WTC11 (cell line): Measurements from ENCODE around the gene NR1D1. TPM values are rescaled to one million over a fixed set of nuclear protein-coding genes. Genes with fewer than 3 reads are reported as not detected.

Experiments used
- ATAC-seq: fragments of 200-7000 bp; cut with Tn5 transposase; 2 replicates; pipeline ENCODE4 v1.10.0; 2021; ENCODE audit warnings: mild to moderate bottlenecking, moderate library complexity
- CTCF ChIA-PET: fragments of 300-600 bp; sonication (Branson Sonifier 250); formaldehyde crosslinking; loops from one replicate; lab custom pipeline; 2021; ENCODE audit warnings: antibody characterized with exemption; lab: Charles Lee
- POLR2A ChIA-PET: fragments of 350-600 bp; sonication (Branson Sonifier 250); formaldehyde crosslinking; loops from one replicate; lab custom pipeline; 2021; ENCODE audit warnings: antibody characterized with exemption; lab: Charles Lee
- DNase-seq: peaks from one replicate; pipeline ENCODE4 v3.0.0; 2021; ENCODE audit warnings: low spot score
- H3K27ac Mint-ChIP-seq: 2 replicates; pipeline ENCODE4 v1.8.0; 2021; ENCODE audit warnings: mixed read lengths
- H3K27me3 Mint-ChIP-seq: 2 replicates; pipeline ENCODE4 v1.8.0; 2021; ENCODE audit warnings: low read depth, mild to moderate bottlenecking, moderate library complexity, mixed read lengths
- H3K36me3 Mint-ChIP-seq: 2 replicates; pipeline ENCODE4 v1.8.0; 2021; ENCODE audit warnings: mixed read lengths
- H3K4me1 Mint-ChIP-seq: 2 replicates; pipeline ENCODE4 v1.8.0; 2022; ENCODE audit warnings: mixed read lengths
- H3K4me3 Mint-ChIP-seq: 2 replicates; pipeline ENCODE4 v1.8.0; 2021; ENCODE audit warnings: mild to moderate bottlenecking, moderate library complexity, mixed read lengths
- H3K9me3 Mint-ChIP-seq: 2 replicates; pipeline ENCODE4 v1.8.0; 2021; ENCODE audit warnings: mixed read lengths
- ELF4 ChIP-seq: sonication (generic); formaldehyde crosslinking; IDR thresholded peaks from 2 replicates; pipeline ENCODE4 v1.8.1; 2022; ENCODE audit warnings: low read depth, mild to moderate bottlenecking, moderate library complexity, missing genetic modification reagents
- EMX1 ChIP-seq: fragments of 250-450 bp; sonication (Bioruptor Pico); IDR thresholded peaks from 2 replicates; pipeline ENCODE4 v1.8.0; 2021; ENCODE audit warnings: mild to moderate bottlenecking
- ETV6 ChIP-seq: sonication (generic); formaldehyde crosslinking; IDR thresholded peaks from 2 replicates; pipeline ENCODE4 v1.8.1; 2022; ENCODE audit warnings: mild to moderate bottlenecking, missing genetic modification reagents
- FOXP4 ChIP-seq: sonication (generic); formaldehyde crosslinking; IDR thresholded peaks from 2 replicates; pipeline ENCODE4 v1.8.0; 2022; ENCODE audit warnings: mild to moderate bottlenecking, missing genetic modification reagents
- IRF1 ChIP-seq: sonication (generic); formaldehyde crosslinking; IDR thresholded peaks from 2 replicates; pipeline ENCODE4 v1.8.0; 2023; ENCODE audit warnings: missing genetic modification reagents
- JUN ChIP-seq: sonication (generic); formaldehyde crosslinking; IDR thresholded peaks from 2 replicates; pipeline ENCODE4 v1.8.0; 2023; ENCODE audit warnings: mild to moderate bottlenecking, missing genetic modification reagents
- MLX ChIP-seq: sonication (generic); formaldehyde crosslinking; IDR thresholded peaks from 2 replicates; pipeline ENCODE4 v1.8.1; 2023; ENCODE audit warnings: mild to moderate bottlenecking, missing genetic modification reagents, moderate library complexity
- PRRX2 ChIP-seq: fragments of 250-450 bp; sonication (Bioruptor Pico); IDR thresholded peaks from 2 replicates; pipeline ENCODE4 v1.8.0; 2021; ENCODE audit warnings: mild to moderate bottlenecking
- RELA ChIP-seq: sonication (generic); formaldehyde crosslinking; IDR thresholded peaks from 2 replicates; pipeline ENCODE4 v1.8.1; 2022; ENCODE audit warnings: missing genetic modification reagents, mild to moderate bottlenecking, borderline replicate concordance
- RORB ChIP-seq: fragments of 250-450 bp; sonication (Bioruptor Pico); IDR thresholded peaks from 2 replicates; pipeline ENCODE4 v1.9.0; 2021; ENCODE audit warnings: mild to moderate bottlenecking
- SMAD3 ChIP-seq: sonication (generic); formaldehyde crosslinking; IDR thresholded peaks from 2 replicates; pipeline ENCODE4 v1.8.0; 2022; ENCODE audit warnings: missing genetic modification reagents, mild to moderate bottlenecking, borderline replicate concordance
- ZBTB21 ChIP-seq: sonication (generic); formaldehyde crosslinking; IDR thresholded peaks from 2 replicates; pipeline ENCODE4 v1.8.1; 2023; ENCODE audit warnings: mild to moderate bottlenecking, missing genetic modification reagents, borderline replicate concordance
- ZBTB43 ChIP-seq: sonication (generic); formaldehyde crosslinking; IDR thresholded peaks from 2 replicates; pipeline ENCODE4 v1.8.1; 2023; ENCODE audit warnings: mild to moderate bottlenecking, missing genetic modification reagents
- ZNF219 ChIP-seq: sonication (generic); formaldehyde crosslinking; IDR thresholded peaks from 2 replicates; pipeline ENCODE4 v1.8.0; 2023; ENCODE audit warnings: missing genetic modification reagents, mild to moderate bottlenecking, borderline replicate concordance
- ZNF396 ChIP-seq: fragments of 250-450 bp; sonication (Bioruptor Pico); IDR thresholded peaks from 2 replicates; pipeline ENCODE4 v1.8.0; 2021; ENCODE audit warnings: mild to moderate bottlenecking, moderate library complexity, borderline replicate concordance
- ZNF416 ChIP-seq: fragments of 250-450 bp; sonication (Bioruptor Pico); IDR thresholded peaks from 2 replicates; pipeline ENCODE4 v1.9.0; 2021; ENCODE audit warnings: mild to moderate bottlenecking, inconsistent platforms
- ZNF423 ChIP-seq: fragments of 250-450 bp; sonication (Bioruptor Pico); IDR thresholded peaks from 2 replicates; pipeline ENCODE4 v2.1.2; 2022; ENCODE audit warnings: mild to moderate bottlenecking, moderate library complexity
- total RNA-seq: library from RNA; stranded (reverse); gene quantifications from 3 replicates; pipeline ENCODE4 v1.2.3, GENCODE V29; 2021
- TF ChIP-seq, protein P1 (sequence below): fragments of 250-450 bp; sonication (Bioruptor Pico); IDR thresholded peaks from 2 replicates; pipeline ENCODE4 v1.9.0; 2021; ENCODE audit warnings: moderate library complexity, mild to moderate bottlenecking, inconsistent platforms, borderline replicate concordance
- TF ChIP-seq, protein P2 (sequence below): sonication (generic); formaldehyde crosslinking; IDR thresholded peaks from 2 replicates; pipeline ENCODE4 v1.8.1; 2023; ENCODE audit warnings: mild to moderate bottlenecking, missing genetic modification reagents
- TF ChIP-seq, protein P3 (sequence below): sonication (generic); formaldehyde crosslinking; IDR thresholded peaks from 2 replicates; pipeline ENCODE4 v1.8.0; 2022; ENCODE audit warnings: mild to moderate bottlenecking, missing genetic modification reagents
- TF ChIP-seq, protein P4 (sequence below): sonication (generic); formaldehyde crosslinking; conservative IDR thresholded peaks from 2 replicates; pipeline ENCODE4 v1.8.1; 2023; ENCODE audit warnings: mild to moderate bottlenecking, low read depth, missing genetic modification reagents, moderate library complexity

The NR1D1 gene
- total RNA-seq, 1 experiment from 2014 or later: 5.6 TPM

GRCh38 chr17:40091691-40092397 is 8.5 kb downstream of the NR1D1 start (continued):
- TF ChIP-seq ELF4 (CRISPR knock-in tag) (no peak), IRF1 (CRISPR knock-in tag) (no peak)
- TF ChIP-seq, protein P1, sequence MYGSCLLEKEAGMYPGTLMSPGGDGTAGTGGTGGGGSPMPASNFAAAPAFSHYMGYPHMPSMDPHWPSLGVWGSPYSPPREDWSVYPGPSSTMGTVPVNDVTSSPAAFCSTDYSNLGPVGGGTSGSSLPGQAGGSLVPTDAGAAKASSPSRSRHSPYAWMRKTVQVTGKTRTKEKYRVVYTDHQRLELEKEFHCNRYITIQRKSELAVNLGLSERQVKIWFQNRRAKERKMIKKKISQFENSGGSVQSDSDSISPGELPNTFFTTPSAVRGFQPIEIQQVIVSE (CRISPR knock-in tag): no peak

DNA sequence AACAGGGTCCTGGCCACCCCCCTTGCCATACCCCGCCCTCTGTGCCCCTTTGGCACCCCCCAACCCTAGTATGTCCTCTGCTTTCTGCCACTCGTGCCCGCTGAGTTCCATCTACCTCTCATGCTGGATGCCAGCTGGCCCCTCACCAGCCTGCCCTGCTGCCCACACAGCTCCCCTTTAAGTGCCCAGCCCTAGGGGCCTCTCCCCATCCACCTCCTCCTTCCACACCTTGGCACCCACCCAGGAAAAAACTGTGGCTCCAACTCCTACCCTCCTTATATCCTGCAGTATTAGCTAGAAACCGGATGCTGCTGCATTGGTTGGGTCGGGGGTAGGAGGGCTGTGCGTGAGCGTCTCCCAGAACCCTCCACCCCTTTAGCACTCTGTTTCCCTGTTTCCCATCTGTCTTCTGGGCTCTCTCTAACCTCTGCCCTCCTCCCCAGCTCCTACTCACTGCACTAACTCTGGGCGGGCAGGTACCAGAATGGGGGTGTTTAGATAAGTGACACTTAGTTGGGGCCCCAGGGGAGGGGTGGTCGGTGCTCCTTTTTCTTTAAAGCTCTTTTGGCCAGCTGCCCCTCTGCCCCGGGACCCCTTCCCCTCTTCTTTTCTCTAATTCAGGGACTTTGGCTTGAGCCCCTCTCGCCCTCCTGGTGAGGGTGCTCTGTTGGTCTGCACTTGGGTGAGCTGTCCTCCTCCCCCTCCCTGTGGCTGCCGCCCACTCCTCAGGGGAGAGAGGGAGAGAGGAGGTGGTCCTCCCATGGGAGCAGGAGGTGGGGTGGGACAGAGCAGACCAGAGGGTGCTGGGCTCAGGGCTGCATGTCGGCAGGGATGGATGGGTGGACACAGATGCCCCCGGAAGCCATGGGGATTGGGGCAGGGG is 9.9 kb downstream of the NR1D1 start:
- Mint-ChIP-seq H3K4me3 (no peak overlapping the region), H3K36me3 (peaks cover 25% of the 10 kb centered on the region), H3K9me3 (no peaks in the 10 kb centered on the region), H3K27me3 (no peaks in the 10 kb centered on the region; the same call in 1 of the 2 replicates), H3K4me1 (peaks cover 23% of the 10 kb centered on the region), H3K27ac (no peak overlapping the region)
- ChIA-PET POLR2A (interaction anchor here (0.9 kb wide), 1 partner anchor 9 kb away, joined by 4 read pairs; no protein-coding TSS in a partner anchor), CTCF (interaction anchor here (0.5 to 3.9 kb wide), 19 partner anchors 8 to 227 kb away, joined by 3 to 25 read pairs (median 4); partner anchors contain the start of genes MED24 and NR1D1)
- DNase-seq (no peak), ATAC-seq (no peak)
- TF ChIP-seq ZNF396: no peak
- no peak for TF ChIP-seq RORB (CRISPR knock-in tag)
- no peak for TF ChIP-seq FOXP4 (CRISPR knock-in tag)
- TF ChIP-seq PRRX2: no peak
- TF ChIP-seq ZBTB43: no peak
- TF ChIP-seq EMX1 (CRISPR knock-in tag): no peak
- TF ChIP-seq ZNF219 (CRISPR knock-in tag): no peak
- TF ChIP-seq ZNF416 (CRISPR knock-in tag): no peak
- no peak for TF ChIP-seq ZNF423 (CRISPR knock-in tag)
- TF ChIP-seq, protein P2, sequence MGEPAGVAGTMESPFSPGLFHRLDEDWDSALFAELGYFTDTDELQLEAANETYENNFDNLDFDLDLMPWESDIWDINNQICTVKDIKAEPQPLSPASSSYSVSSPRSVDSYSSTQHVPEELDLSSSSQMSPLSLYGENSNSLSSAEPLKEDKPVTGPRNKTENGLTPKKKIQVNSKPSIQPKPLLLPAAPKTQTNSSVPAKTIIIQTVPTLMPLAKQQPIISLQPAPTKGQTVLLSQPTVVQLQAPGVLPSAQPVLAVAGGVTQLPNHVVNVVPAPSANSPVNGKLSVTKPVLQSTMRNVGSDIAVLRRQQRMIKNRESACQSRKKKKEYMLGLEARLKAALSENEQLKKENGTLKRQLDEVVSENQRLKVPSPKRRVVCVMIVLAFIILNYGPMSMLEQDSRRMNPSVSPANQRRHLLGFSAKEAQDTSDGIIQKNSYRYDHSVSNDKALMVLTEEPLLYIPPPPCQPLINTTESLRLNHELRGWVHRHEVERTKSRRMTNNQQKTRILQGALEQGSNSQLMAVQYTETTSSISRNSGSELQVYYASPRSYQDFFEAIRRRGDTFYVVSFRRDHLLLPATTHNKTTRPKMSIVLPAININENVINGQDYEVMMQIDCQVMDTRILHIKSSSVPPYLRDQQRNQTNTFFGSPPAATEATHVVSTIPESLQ (CRISPR knock-in tag): no peak
- no peak for TF ChIP-seq SMAD3 (CRISPR knock-in tag)
- TF ChIP-seq, protein P3, sequence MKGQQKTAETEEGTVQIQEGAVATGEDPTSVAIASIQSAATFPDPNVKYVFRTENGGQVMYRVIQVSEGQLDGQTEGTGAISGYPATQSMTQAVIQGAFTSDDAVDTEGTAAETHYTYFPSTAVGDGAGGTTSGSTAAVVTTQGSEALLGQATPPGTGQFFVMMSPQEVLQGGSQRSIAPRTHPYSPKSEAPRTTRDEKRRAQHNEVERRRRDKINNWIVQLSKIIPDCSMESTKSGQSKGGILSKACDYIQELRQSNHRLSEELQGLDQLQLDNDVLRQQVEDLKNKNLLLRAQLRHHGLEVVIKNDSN: no peak
- no peak for TF ChIP-seq RELA (CRISPR knock-in tag)
- no peak for TF ChIP-seq ETV6 (CRISPR knock-in tag)
- TF ChIP-seq, protein P4, sequence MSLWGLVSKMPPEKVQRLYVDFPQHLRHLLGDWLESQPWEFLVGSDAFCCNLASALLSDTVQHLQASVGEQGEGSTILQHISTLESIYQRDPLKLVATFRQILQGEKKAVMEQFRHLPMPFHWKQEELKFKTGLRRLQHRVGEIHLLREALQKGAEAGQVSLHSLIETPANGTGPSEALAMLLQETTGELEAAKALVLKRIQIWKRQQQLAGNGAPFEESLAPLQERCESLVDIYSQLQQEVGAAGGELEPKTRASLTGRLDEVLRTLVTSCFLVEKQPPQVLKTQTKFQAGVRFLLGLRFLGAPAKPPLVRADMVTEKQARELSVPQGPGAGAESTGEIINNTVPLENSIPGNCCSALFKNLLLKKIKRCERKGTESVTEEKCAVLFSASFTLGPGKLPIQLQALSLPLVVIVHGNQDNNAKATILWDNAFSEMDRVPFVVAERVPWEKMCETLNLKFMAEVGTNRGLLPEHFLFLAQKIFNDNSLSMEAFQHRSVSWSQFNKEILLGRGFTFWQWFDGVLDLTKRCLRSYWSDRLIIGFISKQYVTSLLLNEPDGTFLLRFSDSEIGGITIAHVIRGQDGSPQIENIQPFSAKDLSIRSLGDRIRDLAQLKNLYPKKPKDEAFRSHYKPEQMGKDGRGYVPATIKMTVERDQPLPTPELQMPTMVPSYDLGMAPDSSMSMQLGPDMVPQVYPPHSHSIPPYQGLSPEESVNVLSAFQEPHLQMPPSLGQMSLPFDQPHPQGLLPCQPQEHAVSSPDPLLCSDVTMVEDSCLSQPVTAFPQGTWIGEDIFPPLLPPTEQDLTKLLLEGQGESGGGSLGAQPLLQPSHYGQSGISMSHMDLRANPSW (CRISPR knock-in tag): no peak
- TF ChIP-seq MLX (CRISPR knock-in tag): no peak
- TF ChIP-seq JUN (CRISPR knock-in tag): no peak
- TF ChIP-seq ZBTB21 (CRISPR knock-in tag): no peak
